OCI-LY3 (cell line): ENCODE measurements around the gene COL10A1.

ENCODE experiments used
- CTCF ChIP-seq: fragments of 200-600, 300-600 bp; sonication (generic); IDR thresholded peaks from 2 replicates; pipeline ENCODE4 v1.5.1; 2014; ENCODE audit warnings: antibody characterized with exemption, low read length, low read depth
- EZH2phosphoT487 ChIP-seq: fragments of 200-600 bp; shearing (Covaris generic); IDR thresholded peaks from 2 replicates; pipeline ENCODE4 v1.6.1; 2018; ENCODE audit warnings: antibody characterized with exemption, mixed run types, low read depth

- no peak for TF ChIP-seq CTCF
- no peak for TF ChIP-seq EZH2phosphoT487
Measured at GRCh38 chr6:116127771-116128493, 2.0 kb upstream of the COL10A1 start.
